GM23338 (cell line): ENCODE measurements around the gene ITGAV. TPM values are rescaled to one million over a fixed set of nuclear protein-coding genes. Genes with fewer than 3 reads are reported as not detected.

Experiments
- ATAC-seq: fragments of 200-7000 bp; cut with Tn5 transposase; 3 replicates; pipeline ENCODE4 v1.9.1; 2020
- DNase-seq: peaks from one replicate; pipeline ENCODE4 v3.0.0-alpha.2; 2015; ENCODE audit warnings: low spot score
- H2AFZ ChIP-seq: fragments of 200-600 bp; sonication (generic); 2 replicates; pipeline ENCODE4 v1.8.0; 2016; ENCODE audit warnings: antibody characterized with exemption, mild to moderate bottlenecking, moderate library complexity
- H3F3A ChIP-seq: fragments of 200-600 bp; sonication (generic); replicated peaks from 2 replicates; pipeline ENCODE4 v1.8.0; 2017; ENCODE audit warnings: antibody characterized with exemption, mixed run types, low read depth
- H3K27ac ChIP-seq: fragments of 200-600 bp; sonication (generic); 2 replicates; pipeline ENCODE4 v1.6.1; 2016; ENCODE audit warnings: low read depth
- H3K27me3 ChIP-seq: fragments of 200-600 bp; sonication (generic); 2 replicates; pipeline ENCODE4 v1.8.0; 2016; ENCODE audit warnings: mild to moderate bottlenecking, mixed run types, moderate library complexity; ENCODE audit not compliant: insufficient read depth
- H3K36me3 ChIP-seq: fragments of 200-600 bp; sonication (generic); 2 replicates; pipeline ENCODE4 v1.8.0; 2016; ENCODE audit warnings: mild to moderate bottlenecking; ENCODE audit not compliant: insufficient read depth
- H3K4me1 ChIP-seq: fragments of 200-600 bp; sonication (generic); 2 replicates; pipeline ENCODE4 v1.8.0; 2016; ENCODE audit warnings: mild to moderate bottlenecking, moderate library complexity; ENCODE audit not compliant: insufficient read depth
- H3K4me2 ChIP-seq: fragments of 200-600 bp; sonication (generic); 2 replicates; pipeline ENCODE4 v1.7.1; 2017; ENCODE audit warnings: mixed run types
- H3K4me3 ChIP-seq: fragments of 200-600 bp; sonication (generic); 2 replicates; pipeline ENCODE4 v1.6.1; 2016; ENCODE audit warnings: mixed run types
- H3K79me2 ChIP-seq: fragments of 200-600 bp; sonication (generic); replicated peaks from 2 replicates; pipeline ENCODE4 v1.8.0; 2017; ENCODE audit warnings: mild to moderate bottlenecking; ENCODE audit not compliant: insufficient read depth
- H3K9me2 ChIP-seq: fragments of 200-600 bp; sonication (generic); 2 replicates; pipeline ENCODE4 v1.8.0; 2017; ENCODE audit not compliant: insufficient read depth
- H4K20me1 ChIP-seq: fragments of 200-600 bp; sonication (generic); replicated peaks from 2 replicates; pipeline ENCODE4 v1.8.0; 2017; ENCODE audit warnings: mild to moderate bottlenecking; ENCODE audit not compliant: insufficient read depth
- H3K27ac Mint-ChIP-seq: 2 replicates; pipeline ENCODE4 v1.8.0; 2020; ENCODE audit warnings: inconsistent platforms, mild to moderate bottlenecking, moderate library complexity, mixed read lengths
- H3K27me3 Mint-ChIP-seq: 3 replicates; pipeline ENCODE4 v1.8.0; 2022; ENCODE audit warnings: low read depth, mild to moderate bottlenecking, moderate library complexity, mixed read lengths, inconsistent platforms; ENCODE audit not compliant: insufficient read depth, poor library complexity
- H3K36me3 Mint-ChIP-seq: 3 replicates; pipeline ENCODE4 v1.8.0; 2021; ENCODE audit warnings: low read depth, mild to moderate bottlenecking, inconsistent platforms, moderate library complexity, mixed read lengths
- H3K4me1 Mint-ChIP-seq: 3 replicates; pipeline ENCODE4 v1.8.0; 2020; ENCODE audit warnings: mild to moderate bottlenecking, inconsistent platforms, mixed read lengths
- H3K4me3 Mint-ChIP-seq: 3 replicates; pipeline ENCODE4 v1.8.0; 2021; ENCODE audit warnings: moderate library complexity, mild to moderate bottlenecking, inconsistent platforms, mixed read lengths
- H3K9me3 Mint-ChIP-seq: 3 replicates; pipeline ENCODE4 v1.8.0; 2020; ENCODE audit warnings: moderate library complexity, mild to moderate bottlenecking, inconsistent platforms, mixed read lengths
- CREB1 ChIP-seq: fragments of 250-450 bp; sonication (Bioruptor Pico); IDR thresholded peaks from 2 replicates; pipeline ENCODE4 v1.5.0; 2020; ENCODE audit warnings: low read depth, mild to moderate bottlenecking, moderate library complexity
- EZH2 ChIP-seq: fragments of 200-600 bp; sonication (generic); IDR thresholded peaks from one replicate; pipeline ENCODE4 v1.8.0; 2017; ENCODE audit warnings: antibody characterized with exemption, mild to moderate bottlenecking, low read depth; ENCODE audit not compliant: unreplicated experiment
- EZH2phosphoT487 ChIP-seq: fragments of 200-600 bp; sonication (generic); IDR thresholded peaks from one replicate; pipeline ENCODE4 v1.8.1; 2018; ENCODE audit warnings: antibody characterized with exemption; ENCODE audit not compliant: unreplicated experiment
- JUNB ChIP-seq: IDR thresholded peaks from one replicate; pipeline ENCODE4 v1.6.1; 2016; ENCODE audit warnings: antibody characterized with exemption; ENCODE audit not compliant: unreplicated experiment
- NANOG ChIP-seq: IDR thresholded peaks from 2 replicates; pipeline ENCODE4 v1.6.1; 2016; ENCODE audit warnings: antibody characterized with exemption, borderline replicate concordance
- POLR2AphosphoS5 ChIP-seq: IDR thresholded peaks from 2 replicates; pipeline ENCODE4 v1.6.1; 2016; ENCODE audit warnings: antibody characterized with exemption, low read depth
- STAT1 ChIP-seq: IDR thresholded peaks from one replicate; pipeline ENCODE4 v1.6.1; 2016; ENCODE audit warnings: antibody characterized with exemption; ENCODE audit not compliant: unreplicated experiment
- ZNF114 ChIP-seq: fragments of 250-450 bp; sonication (Bioruptor Pico); IDR thresholded peaks from 2 replicates; pipeline ENCODE4 v1.5.0; 2020; ENCODE audit warnings: mild to moderate bottlenecking, moderate library complexity
- ZNF331 ChIP-seq: fragments of 250-450 bp; sonication (Bioruptor Pico); IDR thresholded peaks from 2 replicates; pipeline ENCODE4 v1.5.0; 2020; ENCODE audit warnings: low read depth, mild to moderate bottlenecking, moderate library complexity
- polyA plus RNA-seq: library from polyadenylated mRNA; unstranded; fragments of >200 nt; fragmentation: Nextera tagmentation; extraction: Ambion mirVana; gene quantifications from 2 replicates; pipeline ENCODE4 v1.2.1, GENCODE V29; 2016
- total RNA-seq: library from RNA; depleted of rRNA; stranded (reverse); fragments of >200 nt; shearing (Covaris generic); gene quantifications from 2 replicates; pipeline ENCODE4 v1.2.3, GENCODE V29; 2014
- TF ChIP-seq, protein P1 (sequence below): IDR thresholded peaks from 2 replicates; pipeline ENCODE4 v1.6.1; 2016; ENCODE audit warnings: antibody characterized with exemption
- TF ChIP-seq, protein P2 (sequence below): fragments of 250-450 bp; sonication (Bioruptor Pico); IDR thresholded peaks from 2 replicates; pipeline ENCODE4 v1.5.0; 2020; ENCODE audit warnings: mild to moderate bottlenecking, moderate library complexity
- TF ChIP-seq, protein P3 (sequence below), 2 experiments: fragments of 200-600 bp in 1 of 2; sonication (generic) in 1 of 2; conservative IDR thresholded peaks; 2 replicates each; pipeline versions ENCODE4 v1.5.1 to v1.6.1; 2016 to 2017; ENCODE audit warnings: antibody characterized with exemption in 2 of 2, low read depth in 2 of 2, mild to moderate bottlenecking in 2 of 2, moderate library complexity in 1 of 2
- TF ChIP-seq, protein P4 (sequence below): IDR thresholded peaks from one replicate; pipeline ENCODE4 v1.6.1; 2018; ENCODE audit warnings: antibody characterized with exemption; ENCODE audit not compliant: unreplicated experiment

ITGAV gene
- total and polyA plus RNA-seq, 2 experiments from 2014 or later = 9.1 to 56.5 TPM

DNA sequence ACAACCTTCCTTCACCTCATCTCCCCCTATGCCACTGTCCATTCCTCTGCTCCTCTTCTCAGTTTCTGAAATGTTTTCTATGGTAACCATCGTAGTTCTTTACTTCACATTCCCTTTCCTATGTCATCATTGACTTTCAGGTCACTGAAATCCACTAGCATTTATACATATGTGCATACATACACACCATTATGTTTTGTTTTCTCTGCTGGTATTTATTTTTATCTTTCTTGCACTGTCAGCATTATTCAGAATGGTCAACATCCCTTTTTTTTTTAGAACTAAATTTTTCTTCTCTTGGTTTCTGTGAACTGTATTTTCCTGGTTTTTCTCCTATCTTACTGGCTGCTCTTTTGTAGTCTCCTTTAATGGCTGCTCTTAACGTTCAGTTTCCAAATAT is 33.2 kb downstream of the ITGAV start:
- Mint-ChIP-seq H3K9me3 (no peaks in the 10 kb centered on the region), H3K36me3 (0 out of 3 replicates have a peak, but pooled peaks cover 6% of the 10 kb centered on the region), H3K27me3 (no peaks in the 10 kb centered on the region), H3K4me1 (peaks cover 3% of the 10 kb centered on the region), H3K4me3 (no peak overlapping the region), H3K27ac (no peak overlapping the region; the same call in 1 of the 2 replicates)
- TF ChIP-seq ZNF114 (CRISPR knock-in tag) (no peak), STAT1 (no peak), CREB1 (CRISPR knock-in tag) (no peak), EZH2phosphoT487 (no peak), EZH2 (no peak), JUNB (no peak), NANOG (no peak), POLR2AphosphoS5 (no peak), ZNF331 (CRISPR knock-in tag) (no peak)
- TF ChIP-seq, protein P1, sequence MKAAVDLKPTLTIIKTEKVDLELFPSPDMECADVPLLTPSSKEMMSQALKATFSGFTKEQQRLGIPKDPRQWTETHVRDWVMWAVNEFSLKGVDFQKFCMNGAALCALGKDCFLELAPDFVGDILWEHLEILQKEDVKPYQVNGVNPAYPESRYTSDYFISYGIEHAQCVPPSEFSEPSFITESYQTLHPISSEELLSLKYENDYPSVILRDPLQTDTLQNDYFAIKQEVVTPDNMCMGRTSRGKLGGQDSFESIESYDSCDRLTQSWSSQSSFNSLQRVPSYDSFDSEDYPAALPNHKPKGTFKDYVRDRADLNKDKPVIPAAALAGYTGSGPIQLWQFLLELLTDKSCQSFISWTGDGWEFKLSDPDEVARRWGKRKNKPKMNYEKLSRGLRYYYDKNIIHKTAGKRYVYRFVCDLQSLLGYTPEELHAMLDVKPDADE = no peak
- TF ChIP-seq, protein P2, sequence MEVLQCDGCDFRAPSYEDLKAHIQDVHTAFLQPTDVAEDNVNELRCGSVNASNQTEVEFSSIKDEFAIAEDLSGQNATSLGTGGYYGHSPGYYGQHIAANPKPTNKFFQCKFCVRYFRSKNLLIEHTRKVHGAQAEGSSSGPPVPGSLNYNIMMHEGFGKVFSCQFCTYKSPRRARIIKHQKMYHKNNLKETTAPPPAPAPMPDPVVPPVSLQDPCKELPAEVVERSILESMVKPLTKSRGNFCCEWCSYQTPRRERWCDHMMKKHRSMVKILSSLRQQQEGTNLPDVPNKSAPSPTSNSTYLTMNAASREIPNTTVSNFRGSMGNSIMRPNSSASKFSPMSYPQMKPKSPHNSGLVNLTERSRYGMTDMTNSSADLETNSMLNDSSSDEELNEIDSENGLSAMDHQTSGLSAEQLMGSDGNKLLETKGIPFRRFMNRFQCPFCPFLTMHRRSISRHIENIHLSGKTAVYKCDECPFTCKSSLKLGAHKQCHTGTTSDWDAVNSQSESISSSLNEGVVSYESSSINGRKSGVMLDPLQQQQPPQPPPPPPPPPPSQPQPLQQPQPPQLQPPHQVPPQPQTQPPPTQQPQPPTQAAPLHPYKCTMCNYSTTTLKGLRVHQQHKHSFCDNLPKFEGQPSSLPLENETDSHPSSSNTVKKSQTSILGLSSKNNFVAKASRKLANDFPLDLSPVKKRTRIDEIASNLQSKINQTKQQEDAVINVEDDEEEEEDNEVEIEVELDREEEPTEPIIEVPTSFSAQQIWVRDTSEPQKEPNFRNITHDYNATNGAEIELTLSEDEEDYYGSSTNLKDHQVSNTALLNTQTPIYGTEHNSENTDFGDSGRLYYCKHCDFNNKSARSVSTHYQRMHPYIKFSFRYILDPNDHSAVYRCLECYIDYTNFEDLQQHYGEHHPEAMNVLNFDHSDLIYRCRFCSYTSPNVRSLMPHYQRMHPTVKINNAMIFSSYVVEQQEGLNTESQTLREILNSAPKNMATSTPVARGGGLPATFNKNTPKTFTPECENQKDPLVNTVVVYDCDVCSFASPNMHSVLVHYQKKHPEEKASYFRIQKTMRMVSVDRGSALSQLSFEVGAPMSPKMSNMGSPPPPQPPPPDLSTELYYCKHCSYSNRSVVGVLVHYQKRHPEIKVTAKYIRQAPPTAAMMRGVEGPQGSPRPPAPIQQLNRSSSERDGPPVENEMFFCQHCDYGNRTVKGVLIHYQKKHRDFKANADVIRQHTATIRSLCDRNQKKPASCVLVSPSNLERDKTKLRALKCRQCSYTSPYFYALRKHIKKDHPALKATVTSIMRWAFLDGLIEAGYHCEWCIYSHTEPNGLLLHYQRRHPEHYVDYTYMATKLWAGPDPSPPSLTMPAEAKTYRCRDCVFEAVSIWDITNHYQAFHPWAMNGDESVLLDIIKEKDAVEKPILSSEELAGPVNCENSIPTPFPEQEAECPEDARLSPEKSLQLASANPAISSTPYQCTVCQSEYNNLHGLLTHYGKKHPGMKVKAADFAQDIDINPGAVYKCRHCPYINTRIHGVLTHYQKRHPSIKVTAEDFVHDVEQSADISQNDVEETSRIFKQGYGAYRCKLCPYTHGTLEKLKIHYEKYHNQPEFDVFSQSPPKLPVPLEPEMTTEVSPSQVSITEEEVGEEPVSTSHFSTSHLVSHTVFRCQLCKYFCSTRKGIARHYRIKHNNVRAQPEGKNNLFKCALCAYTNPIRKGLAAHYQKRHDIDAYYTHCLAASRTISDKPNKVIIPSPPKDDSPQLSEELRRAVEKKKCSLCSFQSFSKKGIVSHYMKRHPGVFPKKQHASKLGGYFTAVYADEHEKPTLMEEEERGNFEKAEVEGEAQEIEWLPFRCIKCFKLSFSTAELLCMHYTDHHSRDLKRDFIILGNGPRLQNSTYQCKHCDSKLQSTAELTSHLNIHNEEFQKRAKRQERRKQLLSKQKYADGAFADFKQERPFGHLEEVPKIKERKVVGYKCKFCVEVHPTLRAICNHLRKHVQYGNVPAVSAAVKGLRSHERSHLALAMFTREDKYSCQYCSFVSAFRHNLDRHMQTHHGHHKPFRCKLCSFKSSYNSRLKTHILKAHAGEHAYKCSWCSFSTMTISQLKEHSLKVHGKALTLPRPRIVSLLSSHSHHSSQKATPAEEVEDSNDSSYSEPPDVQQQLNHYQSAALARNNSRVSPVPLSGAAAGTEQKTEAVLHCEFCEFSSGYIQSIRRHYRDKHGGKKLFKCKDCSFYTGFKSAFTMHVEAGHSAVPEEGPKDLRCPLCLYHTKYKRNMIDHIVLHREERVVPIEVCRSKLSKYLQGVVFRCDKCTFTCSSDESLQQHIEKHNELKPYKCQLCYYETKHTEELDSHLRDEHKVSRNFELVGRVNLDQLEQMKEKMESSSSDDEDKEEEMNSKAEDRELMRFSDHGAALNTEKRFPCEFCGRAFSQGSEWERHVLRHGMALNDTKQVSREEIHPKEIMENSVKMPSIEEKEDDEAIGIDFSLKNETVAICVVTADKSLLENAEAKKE (CRISPR knock-in tag) = no peak
- TF ChIP-seq, protein P3, sequence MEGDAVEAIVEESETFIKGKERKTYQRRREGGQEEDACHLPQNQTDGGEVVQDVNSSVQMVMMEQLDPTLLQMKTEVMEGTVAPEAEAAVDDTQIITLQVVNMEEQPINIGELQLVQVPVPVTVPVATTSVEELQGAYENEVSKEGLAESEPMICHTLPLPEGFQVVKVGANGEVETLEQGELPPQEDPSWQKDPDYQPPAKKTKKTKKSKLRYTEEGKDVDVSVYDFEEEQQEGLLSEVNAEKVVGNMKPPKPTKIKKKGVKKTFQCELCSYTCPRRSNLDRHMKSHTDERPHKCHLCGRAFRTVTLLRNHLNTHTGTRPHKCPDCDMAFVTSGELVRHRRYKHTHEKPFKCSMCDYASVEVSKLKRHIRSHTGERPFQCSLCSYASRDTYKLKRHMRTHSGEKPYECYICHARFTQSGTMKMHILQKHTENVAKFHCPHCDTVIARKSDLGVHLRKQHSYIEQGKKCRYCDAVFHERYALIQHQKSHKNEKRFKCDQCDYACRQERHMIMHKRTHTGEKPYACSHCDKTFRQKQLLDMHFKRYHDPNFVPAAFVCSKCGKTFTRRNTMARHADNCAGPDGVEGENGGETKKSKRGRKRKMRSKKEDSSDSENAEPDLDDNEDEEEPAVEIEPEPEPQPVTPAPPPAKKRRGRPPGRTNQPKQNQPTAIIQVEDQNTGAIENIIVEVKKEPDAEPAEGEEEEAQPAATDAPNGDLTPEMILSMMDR (conservative IDR thresholded peaks at IDR 0.05; ENCODE audit: low read depth in 2 of 2) = no peak
- TF ChIP-seq, protein P4, sequence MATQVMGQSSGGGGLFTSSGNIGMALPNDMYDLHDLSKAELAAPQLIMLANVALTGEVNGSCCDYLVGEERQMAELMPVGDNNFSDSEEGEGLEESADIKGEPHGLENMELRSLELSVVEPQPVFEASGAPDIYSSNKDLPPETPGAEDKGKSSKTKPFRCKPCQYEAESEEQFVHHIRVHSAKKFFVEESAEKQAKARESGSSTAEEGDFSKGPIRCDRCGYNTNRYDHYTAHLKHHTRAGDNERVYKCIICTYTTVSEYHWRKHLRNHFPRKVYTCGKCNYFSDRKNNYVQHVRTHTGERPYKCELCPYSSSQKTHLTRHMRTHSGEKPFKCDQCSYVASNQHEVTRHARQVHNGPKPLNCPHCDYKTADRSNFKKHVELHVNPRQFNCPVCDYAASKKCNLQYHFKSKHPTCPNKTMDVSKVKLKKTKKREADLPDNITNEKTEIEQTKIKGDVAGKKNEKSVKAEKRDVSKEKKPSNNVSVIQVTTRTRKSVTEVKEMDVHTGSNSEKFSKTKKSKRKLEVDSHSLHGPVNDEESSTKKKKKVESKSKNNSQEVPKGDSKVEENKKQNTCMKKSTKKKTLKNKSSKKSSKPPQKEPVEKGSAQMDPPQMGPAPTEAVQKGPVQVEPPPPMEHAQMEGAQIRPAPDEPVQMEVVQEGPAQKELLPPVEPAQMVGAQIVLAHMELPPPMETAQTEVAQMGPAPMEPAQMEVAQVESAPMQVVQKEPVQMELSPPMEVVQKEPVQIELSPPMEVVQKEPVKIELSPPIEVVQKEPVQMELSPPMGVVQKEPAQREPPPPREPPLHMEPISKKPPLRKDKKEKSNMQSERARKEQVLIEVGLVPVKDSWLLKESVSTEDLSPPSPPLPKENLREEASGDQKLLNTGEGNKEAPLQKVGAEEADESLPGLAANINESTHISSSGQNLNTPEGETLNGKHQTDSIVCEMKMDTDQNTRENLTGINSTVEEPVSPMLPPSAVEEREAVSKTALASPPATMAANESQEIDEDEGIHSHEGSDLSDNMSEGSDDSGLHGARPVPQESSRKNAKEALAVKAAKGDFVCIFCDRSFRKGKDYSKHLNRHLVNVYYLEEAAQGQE = no peak
- no peaks in the 10 kb centered on the region for H3F3A ChIP-seq
- H2AFZ ChIP-seq = no peak overlapping the region
- H3K4me1 ChIP-seq = peaks cover 5% of the 10 kb centered on the region; the same call in 1 of the 2 replicates
- H3K27me3 ChIP-seq = no peaks in the 10 kb centered on the region
- H3K9me2 ChIP-seq = no peaks in the 10 kb centered on the region
- no peak overlapping the region for H3K27ac ChIP-seq
- H4K20me1 ChIP-seq = no peaks in the 10 kb centered on the region
- ATAC-seq = no peak
- H3K79me2 ChIP-seq = no peaks in the 10 kb centered on the region
- no peak overlapping the region for H3K4me2 ChIP-seq
- no peak for DNase-seq
- H3K4me3 ChIP-seq = no peak overlapping the region
- H3K36me3 ChIP-seq = peaks cover 3% of the 10 kb centered on the region; the same call in 1 of the 2 replicates
